Cardiac muscle cell (in vitro differentiated cells and primary cell): ENCODE data around the gene CCDC183. TPM values are rescaled to one million over a fixed set of nuclear protein-coding genes. Genes with fewer than 3 reads are reported as not detected.
"Not testable (repeated sequence)": the region's sequence is repeated elsewhere in the genome, so short reads cannot be mapped to it uniquely, and the experiment has no call there.

Experiments
- DNase-seq, 2 donors: peaks; one replicate each; pipeline versions ENCODE4 v3.0.0 to v3.0.0-alpha.2; 2010 to 2017; ENCODE audit warnings: low read depth in 1 of 2, low spot score in 1 of 2
- H3K27ac ChIP-seq: fragments of 200-600 bp; sonication (generic); 2 replicates; pipeline ENCODE4 v1.5.1; 2016
- H3K27me3 ChIP-seq: fragments of 200-600 bp; sonication (generic); 2 replicates; pipeline ENCODE4 v1.6.0; 2016; ENCODE audit warnings: control low read depth
- H3K36me3 ChIP-seq: fragments of 200-600 bp; sonication (generic); 2 replicates; pipeline ENCODE4 v1.5.1; 2016; ENCODE audit warnings: control low read depth
- H3K4me1 ChIP-seq: fragments of 200-600 bp; sonication (generic); 2 replicates; pipeline ENCODE4 v1.8.1; 2017; ENCODE audit warnings: low read depth, mild to moderate bottlenecking, mixed run types
- H3K4me3 ChIP-seq: fragments of 200-600 bp; sonication (generic); 2 replicates; pipeline ENCODE4 v1.5.1; 2016; ENCODE audit warnings: mild to moderate bottlenecking
- H3K9me3 ChIP-seq: fragments of 200-600 bp; sonication (generic); 2 replicates; pipeline ENCODE4 v1.5.1; 2017; ENCODE audit warnings: low read depth, mild to moderate bottlenecking, control low read depth
- CTCF ChIP-seq: IDR thresholded peaks from 2 replicates; pipeline ENCODE4 v1.5.1; 2012; ENCODE audit warnings: low read depth, mild to moderate bottlenecking, low read length
- polyA plus RNA-seq: library from polyadenylated mRNA; unstranded; fragments of >200 nt; fragmentation: Nextera tagmentation; extraction: Ambion mirVana; gene quantifications from 2 replicates; pipeline ENCODE4 v1.2.1, GENCODE V29; 2016
- total RNA-seq: library from RNA; depleted of rRNA; stranded (reverse); fragments of >200 nt; gene quantifications from 2 replicates; pipeline ENCODE4 v1.2.3, GENCODE V29; 2016

Gene CCDC183
- total and polyA plus RNA-seq, 2 experiments from 2014 or later = 43.1 to 49.3 TPM

- H3K9me3 ChIP-seq, H3K27me3 ChIP-seq, H3K4me3 ChIP-seq, H3K27ac ChIP-seq, H3K36me3 ChIP-seq: not testable (repeated sequence)
- H3K4me1 ChIP-seq = peaks cover 27% of the 10 kb centered on the region
- DNase-seq = peak in 1 of 2 donors; percentile 45
- peak; percentile 39 for TF ChIP-seq CTCF
Observed at GRCh38 chr9:136843801-136844740, 47.9 kb downstream of the CCDC183 start.

DNA sequence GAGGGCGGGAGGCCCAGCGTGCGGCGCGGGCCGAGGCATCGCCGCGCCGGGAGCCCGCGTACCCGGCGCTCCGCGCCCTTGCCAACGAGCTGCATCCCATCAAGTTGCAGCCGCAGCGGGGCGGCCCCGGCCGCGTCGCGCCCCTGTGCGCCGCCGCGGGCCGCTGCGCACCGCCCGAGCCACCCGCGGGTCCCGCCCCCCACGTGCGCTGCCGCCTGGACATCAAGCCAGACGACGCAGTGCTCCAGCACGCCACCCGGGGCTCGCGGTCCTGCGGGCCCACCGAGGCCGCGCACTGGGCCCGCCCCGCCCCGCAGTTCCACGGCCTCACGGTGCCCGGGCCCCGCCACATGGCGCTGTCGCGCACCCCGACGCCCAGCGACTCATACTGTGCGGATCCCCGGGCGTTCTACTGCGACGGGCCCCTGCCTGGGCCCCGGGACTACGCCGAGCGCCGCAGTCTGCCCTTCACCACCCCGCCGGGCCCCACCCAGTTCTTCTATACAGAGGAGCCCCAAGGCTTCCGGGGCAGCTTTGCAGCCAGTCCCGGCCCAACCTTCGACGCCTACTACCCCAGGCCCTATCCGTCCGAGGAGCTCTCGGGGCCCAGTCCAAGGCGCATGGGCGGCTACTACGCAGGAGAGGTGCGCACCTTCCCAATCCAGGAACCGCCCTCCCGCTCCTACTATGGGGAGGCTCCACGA is 48.8 kb downstream of the CCDC183 start:
- H3K4me1 ChIP-seq = peaks cover 27% of the 10 kb centered on the region
- no peaks in the 10 kb centered on the region for H3K27me3 ChIP-seq
- no peak overlapping the region for H3K27ac ChIP-seq
- no peak for DNase-seq
- no peak overlapping the region for H3K4me3 ChIP-seq
- no peaks in the 10 kb centered on the region for H3K9me3 ChIP-seq
- H3K36me3 ChIP-seq = no peaks in the 10 kb centered on the region
- TF ChIP-seq CTCF = no peak

DNA sequence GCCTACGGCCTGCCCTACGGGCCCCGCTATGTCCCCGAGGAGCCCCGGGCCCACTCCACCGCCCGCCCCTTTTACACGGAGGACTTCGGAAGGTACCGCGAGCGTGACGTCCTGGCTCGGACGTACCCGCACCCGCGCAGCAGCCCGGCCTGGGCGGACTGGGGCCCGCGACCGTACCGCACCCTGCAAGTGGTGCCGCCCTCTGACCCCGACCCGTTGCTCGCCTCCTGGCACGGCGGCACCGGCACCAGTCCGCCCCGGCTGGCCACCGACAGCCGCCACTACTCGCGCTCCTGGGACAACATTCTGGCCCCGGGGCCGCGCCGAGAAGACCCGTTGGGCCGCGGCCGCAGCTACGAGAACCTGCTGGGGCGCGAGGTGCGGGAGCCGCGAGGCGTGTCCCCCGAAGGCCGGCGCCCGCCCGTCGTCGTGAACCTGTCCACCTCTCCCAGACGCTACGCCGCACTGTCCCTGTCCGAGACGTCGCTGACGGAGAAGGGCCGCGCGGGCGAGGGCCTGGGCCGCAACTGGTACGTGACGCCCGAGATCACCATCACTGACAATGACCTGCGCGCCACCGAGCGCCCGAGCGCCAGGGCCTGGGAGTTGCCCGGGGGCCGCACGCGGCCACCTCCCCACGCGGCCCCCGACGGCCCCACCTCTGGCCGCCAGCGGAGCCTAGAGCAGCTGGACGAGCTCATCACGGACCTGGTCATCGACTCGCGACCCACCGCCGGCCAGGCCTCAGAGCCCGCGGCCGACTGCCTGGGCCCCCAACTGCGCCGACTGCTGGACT is 49.5 kb downstream of the CCDC183 start:
- DNase-seq = no peak
- no peaks in the 10 kb centered on the region for H3K27me3 ChIP-seq
- H3K4me1 ChIP-seq = peaks cover 25% of the 10 kb centered on the region
- no peak overlapping the region for H3K4me3 ChIP-seq
- H3K27ac ChIP-seq = no peak overlapping the region
- H3K9me3 ChIP-seq = no peaks in the 10 kb centered on the region
- no peak for TF ChIP-seq CTCF
- H3K36me3 ChIP-seq = peaks cover 1% of the 10 kb centered on the region

- Histone ChIP-seq H3K4me1 (peaks cover 16% of the 10 kb centered on the region), H3K27ac (no peak overlapping the region), H3K27me3 (no peaks in the 10 kb centered on the region), H3K4me3 (no peak overlapping the region), H3K36me3 (peaks cover 9% of the 10 kb centered on the region), H3K9me3 (no peaks in the 10 kb centered on the region)
- DNase-seq = no peak
- no peak for TF ChIP-seq CTCF
Observed at GRCh38 chr9:136846376-136847087, 50.4 kb downstream of the CCDC183 start.
